ENCODE data around the gene GAD1. TPM values are rescaled to one million over a fixed set of nuclear protein-coding genes. Genes with fewer than 3 reads are reported as not detected.

Gene GAD1
- total and polyA plus RNA-seq, 12 donors: 1.5 to 18.3 (median 6.6) TPM

DNA sequence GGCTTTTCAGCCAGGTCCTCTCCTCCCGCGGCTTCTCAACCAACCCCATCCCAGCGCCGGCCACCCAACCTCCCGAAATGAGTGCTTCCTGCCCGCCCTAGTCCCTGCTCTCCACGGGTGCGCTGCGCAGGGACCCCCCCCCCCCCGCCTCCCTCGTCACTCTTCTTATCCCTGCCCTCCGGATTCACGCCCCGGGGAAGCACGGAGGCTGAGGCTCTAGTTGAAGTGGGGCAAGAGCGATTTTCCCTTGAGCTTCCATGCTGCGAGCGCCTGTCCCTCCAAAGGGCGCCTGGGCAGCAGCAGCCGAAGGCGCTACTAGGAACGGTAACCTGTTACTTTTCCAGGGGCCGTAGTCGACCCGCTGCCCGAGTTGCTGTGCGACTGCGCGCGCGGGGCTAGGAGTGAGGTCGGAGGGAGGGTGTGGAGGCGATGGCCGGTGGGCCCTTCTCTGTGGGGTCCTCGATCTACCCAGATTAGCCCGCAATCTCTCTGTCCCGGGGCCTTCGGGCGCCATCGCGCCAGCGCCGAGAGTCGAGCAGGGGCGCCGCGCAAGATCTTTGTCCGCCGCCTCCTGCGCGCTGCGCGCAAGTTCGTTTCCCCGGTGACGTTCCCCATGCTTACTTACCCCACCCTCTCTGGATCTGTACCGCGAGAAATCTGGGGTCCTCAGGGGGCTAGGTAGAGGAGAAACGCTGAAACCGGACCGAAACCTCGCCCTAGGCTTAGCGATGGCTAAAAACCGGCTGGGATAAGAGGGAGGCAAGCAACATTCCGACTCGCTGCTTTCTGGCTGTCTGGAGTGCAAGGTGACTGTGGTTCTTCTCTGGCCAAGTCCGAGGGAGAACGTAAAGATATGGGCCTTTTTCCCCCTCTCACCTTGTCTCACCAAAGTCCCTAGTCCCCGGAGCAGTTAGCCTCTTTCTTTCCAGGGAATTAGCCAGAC lies 677 bp downstream of the GAD1 start:
- Histone ChIP-seq H3K27ac (peak overlapping the region in 2 of 5 donors; percentile 56 to 76), H3K4me3 (peak overlapping the region in 2 of 4 donors; percentile 39 to 63), H3K9me3 (replicated peaks in 1 of 3) (no peaks in the 10 kb centered on the region), H3K4me1 (replicated peaks in 1 of 2) (peaks cover 20 to 28% of the 10 kb centered on the region in 2 donors), H3K36me3 (replicated peaks in 1 of 2) (no peaks in the 10 kb centered on the region), H3K27me3 (peaks cover 47% of the 10 kb centered on the region)
- WGBS, 4 donors: 0 to 1% (median 1%) methylated on average over 26 to 69 of the region's 69 CpGs
- peak in 3 of 7 donors; percentile 15 to 35 (median 33) for DNase-seq
- intact Hi-C loops (cut with DNase I): loop anchor here (10.0 kb wide), 5 partner anchors 57 to 453 kb away; no protein-coding TSS in a partner anchor
- TF ChIP-seq, protein P1, sequence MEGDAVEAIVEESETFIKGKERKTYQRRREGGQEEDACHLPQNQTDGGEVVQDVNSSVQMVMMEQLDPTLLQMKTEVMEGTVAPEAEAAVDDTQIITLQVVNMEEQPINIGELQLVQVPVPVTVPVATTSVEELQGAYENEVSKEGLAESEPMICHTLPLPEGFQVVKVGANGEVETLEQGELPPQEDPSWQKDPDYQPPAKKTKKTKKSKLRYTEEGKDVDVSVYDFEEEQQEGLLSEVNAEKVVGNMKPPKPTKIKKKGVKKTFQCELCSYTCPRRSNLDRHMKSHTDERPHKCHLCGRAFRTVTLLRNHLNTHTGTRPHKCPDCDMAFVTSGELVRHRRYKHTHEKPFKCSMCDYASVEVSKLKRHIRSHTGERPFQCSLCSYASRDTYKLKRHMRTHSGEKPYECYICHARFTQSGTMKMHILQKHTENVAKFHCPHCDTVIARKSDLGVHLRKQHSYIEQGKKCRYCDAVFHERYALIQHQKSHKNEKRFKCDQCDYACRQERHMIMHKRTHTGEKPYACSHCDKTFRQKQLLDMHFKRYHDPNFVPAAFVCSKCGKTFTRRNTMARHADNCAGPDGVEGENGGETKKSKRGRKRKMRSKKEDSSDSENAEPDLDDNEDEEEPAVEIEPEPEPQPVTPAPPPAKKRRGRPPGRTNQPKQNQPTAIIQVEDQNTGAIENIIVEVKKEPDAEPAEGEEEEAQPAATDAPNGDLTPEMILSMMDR (IDR thresholded peaks at IDR 0.05): no peak
- no peak for TF ChIP-seq POLR2A (IDR thresholded peaks at IDR 0.05)

DNA sequence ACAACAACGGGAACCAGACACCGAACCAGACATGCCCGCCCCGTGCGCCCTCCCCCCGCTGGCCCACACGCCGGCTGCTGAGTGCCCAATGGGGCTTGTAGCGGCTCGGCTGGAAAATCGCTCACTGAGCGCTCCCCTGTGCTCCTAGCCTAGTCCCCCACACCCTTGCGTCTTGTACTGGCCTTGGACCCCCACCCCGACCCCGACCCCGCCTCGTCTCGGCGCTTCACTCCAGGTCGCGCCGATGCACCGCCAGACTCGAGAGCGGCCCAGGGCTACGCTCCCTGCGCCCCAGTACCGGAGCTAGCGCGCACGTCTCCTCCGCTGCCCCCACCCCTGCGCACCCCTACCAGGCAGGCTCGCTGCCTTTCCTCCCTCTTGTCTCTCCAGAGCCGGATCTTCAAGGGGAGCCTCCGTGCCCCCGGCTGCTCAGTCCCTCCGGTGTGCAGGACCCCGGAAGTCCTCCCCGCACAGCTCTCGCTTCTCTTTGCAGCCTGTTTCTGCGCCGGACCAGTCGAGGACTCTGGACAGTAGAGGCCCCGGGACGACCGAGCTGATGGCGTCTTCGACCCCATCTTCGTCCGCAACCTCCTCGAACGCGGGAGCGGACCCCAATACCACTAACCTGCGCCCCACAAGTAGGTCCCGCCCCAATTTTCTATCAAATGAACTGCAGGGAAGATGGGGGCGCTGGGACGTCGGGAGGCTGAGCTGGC lies 1.5 kb downstream of the GAD1 start:
- no peak overlapping the region for H3K27ac ChIP-seq
- intact Hi-C loops (cut with DNase I): loop anchor here (10.0 kb wide), 5 partner anchors 57 to 453 kb away; no protein-coding TSS in a partner anchor
- peaks cover 43% of the 10 kb centered on the region for H3K27me3 ChIP-seq
- no peaks in the 10 kb centered on the region for H3K36me3 ChIP-seq (replicated peaks in 1 of 2)
- WGBS, 4 donors: 2 to 3% (median 2%) methylated on average over 27 to 60 of the region's 60 CpGs
- H3K4me3 ChIP-seq: peak overlapping the region in 1 of 4 donors; percentile 63
- TF ChIP-seq, protein P1 (IDR thresholded peaks at IDR 0.05): no peak
- TF ChIP-seq POLR2A (IDR thresholded peaks at IDR 0.05): no peak
- no peaks in the 10 kb centered on the region for H3K9me3 ChIP-seq (replicated peaks in 1 of 3)
- H3K4me1 ChIP-seq (replicated peaks in 1 of 2): peaks cover 20 to 36% of the 10 kb centered on the region in 2 donors
- peak in 4 of 7 donors; percentile 24 to 45 (median 33) for DNase-seq

DNA sequence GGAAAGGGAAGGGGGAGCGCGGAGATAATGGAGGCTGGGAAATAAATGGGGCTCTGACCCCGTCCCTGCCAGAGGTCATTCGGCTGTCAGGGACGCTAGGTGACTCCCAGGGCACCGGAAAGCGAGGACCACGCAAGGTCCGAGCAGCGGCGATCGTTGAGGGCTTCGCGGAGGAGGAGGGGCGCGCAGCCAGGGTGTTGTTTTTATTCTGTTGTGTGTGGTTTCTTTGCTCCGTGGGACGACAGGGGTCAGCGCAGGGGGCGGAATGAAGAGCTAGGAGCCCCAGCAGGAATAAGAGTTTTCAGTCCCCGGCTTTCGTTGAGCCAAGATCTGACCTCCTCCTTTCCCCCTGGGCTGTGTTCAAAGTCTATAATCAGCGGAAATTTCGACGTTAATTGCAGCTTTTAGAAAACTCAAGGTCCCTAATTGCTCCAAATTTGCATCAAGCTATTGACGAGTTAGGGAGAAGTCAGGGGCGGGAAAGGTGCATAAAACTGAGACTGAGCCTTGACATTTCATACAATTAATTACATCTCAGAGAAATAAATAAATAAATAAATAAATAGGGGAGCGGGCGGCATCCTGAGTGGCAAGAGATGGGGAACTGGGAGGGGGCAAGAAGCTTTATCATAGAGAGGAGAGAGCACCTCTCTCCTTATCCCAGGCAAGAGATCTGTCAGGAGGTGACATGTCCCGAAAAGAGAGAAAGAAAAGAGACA lies 2.2 kb downstream of the GAD1 start:
- H3K27ac ChIP-seq: no peak overlapping the region
- H3K4me3 ChIP-seq: peak overlapping the region in 1 of 4 donors; percentile 63
- intact Hi-C loops (cut with DNase I): loop anchor here (10.0 kb wide), 5 partner anchors 56 to 454 kb away; no protein-coding TSS in a partner anchor
- DNase-seq: no peak
- H3K9me3 ChIP-seq (replicated peaks in 1 of 3): no peaks in the 10 kb centered on the region
- WGBS, 4 donors: 16 to 41% (median 23%) methylated on average over 12 to 30 of the region's 30 CpGs
- H3K36me3 ChIP-seq (replicated peaks in 1 of 2): no peaks in the 10 kb centered on the region
- no peak for TF ChIP-seq POLR2A (IDR thresholded peaks at IDR 0.05)
- TF ChIP-seq, protein P1 (IDR thresholded peaks at IDR 0.05): no peak
- H3K4me1 ChIP-seq (replicated peaks in 1 of 2): peaks cover 20 to 43% of the 10 kb centered on the region in 2 donors
- peaks cover 36% of the 10 kb centered on the region for H3K27me3 ChIP-seq
